DOHH2 (cell line): ENCODE results near the gene UBE2Q1.

Experiments used
- H3F3A ChIP-seq: fragments of 200-600 bp; sonication (generic), shearing (Covaris generic); 2 replicates; pipeline ENCODE4 v1.6.0; 2016; ENCODE audit warnings: antibody characterized with exemption, mild to moderate bottlenecking; ENCODE audit not compliant: control insufficient read depth, insufficient read depth
- H3K27ac ChIP-seq: fragments of 200-600 bp; sonication (generic); 2 replicates; pipeline ENCODE4 v1.5.1; 2014; ENCODE audit warnings: low read depth, mild to moderate bottlenecking, low read length, moderate library complexity
- H3K27me3 ChIP-seq: fragments of 200-600 bp; sonication (generic); 2 replicates; pipeline ENCODE4 v1.6.1; 2014; ENCODE audit warnings: mild to moderate bottlenecking, low read length, mixed read lengths; ENCODE audit not compliant: control insufficient read depth
- H3K36me3 ChIP-seq: fragments of 200-600 bp; sonication (generic); 2 replicates; pipeline ENCODE4 v1.6.1; 2014; ENCODE audit warnings: mild to moderate bottlenecking, low read length, moderate library complexity, mixed read lengths; ENCODE audit not compliant: control insufficient read depth
- H3K4me1 ChIP-seq: fragments of 200-600 bp; sonication (generic); 2 replicates; pipeline ENCODE4 v1.6.1; 2014; ENCODE audit warnings: mild to moderate bottlenecking, low read length, mixed read lengths; ENCODE audit not compliant: control insufficient read depth
- H3K4me2 ChIP-seq: fragments of 200-600 bp; sonication (generic); 2 replicates; pipeline ENCODE4 v1.6.0; 2014; ENCODE audit warnings: mild to moderate bottlenecking, low read length, moderate library complexity
- H3K4me3 ChIP-seq: fragments of 200-600 bp; sonication (generic); 2 replicates; pipeline ENCODE4 v1.5.1; 2014; ENCODE audit warnings: mild to moderate bottlenecking, low read length, mixed read lengths
- H3K79me2 ChIP-seq: fragments of 200-600 bp; sonication (generic); 2 replicates; pipeline ENCODE4 v1.6.1; 2014; ENCODE audit warnings: mild to moderate bottlenecking, low read length, mixed read lengths; ENCODE audit not compliant: control insufficient read depth
- H3K9me2 ChIP-seq: fragments of 200-600 bp; sonication (generic); replicated peaks from 2 replicates; pipeline ENCODE4 v1.6.1; 2014; ENCODE audit warnings: mild to moderate bottlenecking, low read length, mixed read lengths; ENCODE audit not compliant: control insufficient read depth
- H3K9me3 ChIP-seq: fragments of 200-600 bp; sonication (generic); 2 replicates; pipeline ENCODE4 v1.6.1; 2014; ENCODE audit warnings: antibody characterized with exemption, low read length, mixed read lengths; ENCODE audit not compliant: control insufficient read depth, insufficient read depth
- H4K20me1 ChIP-seq: fragments of 200-600 bp; sonication (generic); 2 replicates; pipeline ENCODE4 v1.6.0; 2014; ENCODE audit warnings: low read depth, mild to moderate bottlenecking, antibody characterized with exemption, low read length, moderate library complexity; ENCODE audit not compliant: control insufficient read depth, insufficient read depth
- CTCF ChIP-seq: fragments of 200-600 bp; sonication (generic); IDR thresholded peaks from one replicate; pipeline ENCODE4 v1.5.1; 2014; ENCODE audit warnings: antibody characterized with exemption, mild to moderate bottlenecking, low read depth, low read length; ENCODE audit not compliant: poor library complexity, severe bottlenecking
- EZH2phosphoT487 ChIP-seq: fragments of 200-600 bp; sonication (generic); IDR thresholded peaks from 2 replicates; pipeline ENCODE4 v1.6.1; 2017; ENCODE audit warnings: borderline replicate concordance, mild to moderate bottlenecking, antibody characterized with exemption, low read length, moderate library complexity, mixed read lengths

UBE2Q1 gene

GRCh38 chr1:154598871-154599635 is 40.6 kb upstream of the UBE2Q1 start:
- Histone ChIP-seq H3K27me3 (no peaks in the 10 kb centered on the region), H3K9me2 (no peaks in the 10 kb centered on the region), H3K36me3 (peaks cover 91% of the 10 kb centered on the region), H3K4me3 (no peak overlapping the region), H3F3A (no peaks in the 10 kb centered on the region), H3K79me2 (peaks cover 52% of the 10 kb centered on the region), H4K20me1 (peaks cover 12% of the 10 kb centered on the region; the same call in 1 of the 2 replicates), H3K4me2 (no peak overlapping the region), H3K27ac (no peak overlapping the region), H3K9me3 (no peaks in the 10 kb centered on the region), H3K4me1 (peaks cover 8% of the 10 kb centered on the region)
- TF ChIP-seq EZH2phosphoT487 (no peak), CTCF (no peak)

GRCh38 chr1:154595621-154596020 is 37.2 kb upstream of the UBE2Q1 start:
- Histone ChIP-seq H3K4me1 (no peaks in the 10 kb centered on the region), H3K4me3 (no peak overlapping the region), H3F3A (no peaks in the 10 kb centered on the region), H3K36me3 (peaks cover 92% of the 10 kb centered on the region), H3K79me2 (peaks cover 17% of the 10 kb centered on the region), H3K27ac (no peak overlapping the region), H3K9me2 (no peaks in the 10 kb centered on the region), H3K27me3 (no peaks in the 10 kb centered on the region), H3K4me2 (no peak overlapping the region), H4K20me1 (no peaks in the 10 kb centered on the region), H3K9me3 (no peaks in the 10 kb centered on the region)
- no peak for TF ChIP-seq CTCF
- TF ChIP-seq EZH2phosphoT487, result no peak

GRCh38 chr1:154594811-154595210 is 36.3 kb upstream of the UBE2Q1 start:
- no peak overlapping the region for H3K27ac ChIP-seq
- H3K79me2 ChIP-seq, result peaks cover 12% of the 10 kb centered on the region
- H3K9me2 ChIP-seq, result no peaks in the 10 kb centered on the region
- peaks cover 96% of the 10 kb centered on the region for H3K36me3 ChIP-seq
- no peaks in the 10 kb centered on the region for H3K4me1 ChIP-seq
- no peaks in the 10 kb centered on the region for H4K20me1 ChIP-seq
- H3F3A ChIP-seq, result no peaks in the 10 kb centered on the region
- no peak overlapping the region for H3K4me2 ChIP-seq
- TF ChIP-seq EZH2phosphoT487 (no peak), CTCF (no peak)
- H3K27me3 ChIP-seq, result no peaks in the 10 kb centered on the region
- no peaks in the 10 kb centered on the region for H3K9me3 ChIP-seq
- no peak overlapping the region for H3K4me3 ChIP-seq
